ENCODE data around the gene CNTFR.
A peak's percentile ranks its signal among the peaks of the same experiment; 100 is the strongest.

CNTFR gene

DNA sequence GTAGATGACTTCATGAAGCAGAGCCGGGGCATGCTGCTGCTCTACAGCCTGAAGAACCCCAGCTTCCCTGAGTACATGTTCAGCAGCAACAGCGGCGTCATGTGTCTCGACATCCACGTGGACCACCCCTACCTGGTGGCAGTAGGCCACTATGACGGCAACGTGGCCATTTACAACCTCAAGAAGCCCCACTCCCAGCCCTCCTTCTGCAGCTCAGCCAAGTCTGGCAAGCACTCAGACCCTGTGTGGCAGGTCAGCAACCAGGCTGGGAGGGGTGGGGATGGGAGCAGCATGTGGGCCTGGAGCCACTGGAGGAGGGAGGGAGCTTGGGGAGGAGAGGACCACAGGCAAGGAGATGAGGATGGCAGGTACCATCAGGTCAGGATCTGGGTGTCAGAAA lies 82.9 kb downstream of the CNTFR start:
- no peak for DNase-seq (ENCODE audit: extremely low read depth, low read depth)
- TF ChIP-seq CTCF (IDR thresholded peaks at IDR 0.05; ENCODE audit: low read depth, low read length) = no peak

- no peak for TF ChIP-seq CTCF (IDR thresholded peaks at IDR 0.05; ENCODE audit: low read depth, low read length)
- no peak for DNase-seq (ENCODE audit: extremely low read depth, low read depth)
These were observed 84.0 kb downstream of the CNTFR start for GRCh38 chr9:34505370-34506120.

- no peak for DNase-seq (ENCODE audit: extremely low read depth, low read depth)
- no peak for TF ChIP-seq CTCF (IDR thresholded peaks at IDR 0.05; ENCODE audit: low read depth, low read length)
These were observed 86.1 kb downstream of the CNTFR start for GRCh38 chr9:34503406-34503805.

GRCh38 chr9:34502891-34503290 lies 86.6 kb downstream of the CNTFR start:
- no peak for DNase-seq (ENCODE audit: extremely low read depth, low read depth)
- TF ChIP-seq CTCF (IDR thresholded peaks at IDR 0.05; ENCODE audit: low read depth, low read length) = no peak

DNA sequence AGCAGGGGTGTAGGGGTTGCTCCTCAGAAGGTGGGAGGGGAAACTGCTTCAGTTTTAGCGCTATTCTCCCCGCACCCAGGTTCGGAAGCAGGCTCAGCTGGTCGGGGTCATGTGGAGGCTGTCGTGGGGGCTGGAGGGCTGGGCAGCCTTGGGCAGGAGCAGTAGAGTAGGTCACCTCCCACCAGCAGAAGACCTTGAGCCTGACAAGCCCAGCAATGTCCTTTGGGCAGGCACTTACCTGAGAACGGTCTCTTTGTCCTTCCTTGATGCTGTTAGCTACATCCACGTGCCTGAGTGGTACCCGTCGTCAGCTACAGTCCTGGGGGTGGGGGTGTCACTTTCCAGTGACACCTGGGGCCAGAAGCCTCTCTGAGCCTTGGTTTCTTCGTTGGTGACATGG lies 87.1 kb downstream of the CNTFR start:
- no peak for TF ChIP-seq CTCF (IDR thresholded peaks at IDR 0.05; ENCODE audit: low read depth, low read length)
- no peak for DNase-seq (ENCODE audit: extremely low read depth, low read depth)

GRCh38 chr9:34501889-34502425 lies 87.6 kb downstream of the CNTFR start:
- peak; percentile 32 for TF ChIP-seq CTCF (IDR thresholded peaks at IDR 0.05; ENCODE audit: low read depth, low read length)
- DNase-seq (ENCODE audit: extremely low read depth, low read depth) = peak; percentile 31
